Fibroblast of lung (primary cell): ENCODE results near the gene CDHR2.

Experiments
- EZH2 ChIP-seq: IDR thresholded peaks from 2 replicates; pipeline ENCODE4 v1.5.1; 2012; ENCODE audit warnings: low read length, control low read depth, mild to moderate bottlenecking; ENCODE audit errors: missing control alignments
- TF ChIP-seq, protein P1 (sequence below), 2 donors: IDR thresholded peaks in 1 of 2; conservative IDR thresholded peaks in 1 of 2; 1 replicate in 1 of 2; 2 replicates in 1 of 2; pipeline ENCODE4 v1.5.1; 2011 to 2012; ENCODE audit warnings: low read length in 2 of 2, control low read depth in 1 of 2, inconsistent platforms in 1 of 2, low read depth in 1 of 2, mild to moderate bottlenecking in 1 of 2

DNA sequence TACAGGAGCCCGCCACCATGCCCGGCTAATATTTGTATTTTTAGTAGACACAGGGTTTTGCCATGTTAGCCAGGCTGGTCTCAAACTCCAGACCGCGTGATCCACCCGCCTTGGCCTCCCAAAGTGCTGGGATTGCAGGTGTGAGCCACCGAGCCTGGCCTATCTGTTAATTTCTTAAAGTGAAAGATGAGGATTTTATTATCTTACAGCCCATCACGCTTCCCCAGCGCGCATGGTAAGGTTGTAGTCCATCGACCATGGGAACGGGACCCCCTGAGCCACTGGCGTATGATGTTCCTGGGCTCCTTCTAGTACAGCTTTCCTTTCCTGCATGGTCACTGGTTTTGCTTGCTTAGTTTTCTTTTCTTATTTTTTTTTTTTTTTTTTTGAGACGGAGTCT, 8.7 kb downstream of the CDHR2 start:
- TF ChIP-seq, protein P1, sequence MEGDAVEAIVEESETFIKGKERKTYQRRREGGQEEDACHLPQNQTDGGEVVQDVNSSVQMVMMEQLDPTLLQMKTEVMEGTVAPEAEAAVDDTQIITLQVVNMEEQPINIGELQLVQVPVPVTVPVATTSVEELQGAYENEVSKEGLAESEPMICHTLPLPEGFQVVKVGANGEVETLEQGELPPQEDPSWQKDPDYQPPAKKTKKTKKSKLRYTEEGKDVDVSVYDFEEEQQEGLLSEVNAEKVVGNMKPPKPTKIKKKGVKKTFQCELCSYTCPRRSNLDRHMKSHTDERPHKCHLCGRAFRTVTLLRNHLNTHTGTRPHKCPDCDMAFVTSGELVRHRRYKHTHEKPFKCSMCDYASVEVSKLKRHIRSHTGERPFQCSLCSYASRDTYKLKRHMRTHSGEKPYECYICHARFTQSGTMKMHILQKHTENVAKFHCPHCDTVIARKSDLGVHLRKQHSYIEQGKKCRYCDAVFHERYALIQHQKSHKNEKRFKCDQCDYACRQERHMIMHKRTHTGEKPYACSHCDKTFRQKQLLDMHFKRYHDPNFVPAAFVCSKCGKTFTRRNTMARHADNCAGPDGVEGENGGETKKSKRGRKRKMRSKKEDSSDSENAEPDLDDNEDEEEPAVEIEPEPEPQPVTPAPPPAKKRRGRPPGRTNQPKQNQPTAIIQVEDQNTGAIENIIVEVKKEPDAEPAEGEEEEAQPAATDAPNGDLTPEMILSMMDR (conservative IDR thresholded peaks at IDR 0.05 in 1 of 2, IDR thresholded peaks at IDR 0.05 in 1 of 2; ENCODE audit: low read depth in 1 of 2, low read length in 2 of 2), result no peak
- TF ChIP-seq EZH2, result no peak
